CD4-positive, alpha-beta T cell (primary cell): ENCODE results near the gene RBM33. TPM values are rescaled to one million over a fixed set of nuclear protein-coding genes. Genes with fewer than 3 reads are reported as not detected.

Source experiments
- ATAC-seq: fragments of 200-7000 bp; cut with Tn5 transposase; one replicate; pipeline ENCODE4 v1.10.0; 2022; ENCODE audit warnings: mild to moderate bottlenecking; ENCODE audit not compliant: poor library complexity
- CTCF ChIA-PET: fragments of 350-600 bp; sonication (Branson Sonifier 250); formaldehyde crosslinking; loops from one replicate; lab custom pipeline; 2021; ENCODE audit warnings: antibody characterized with exemption, inconsistent platforms; lab: Charles Lee
- POLR2A ChIA-PET: fragments of 350-600 bp; sonication (Branson Sonifier 250); formaldehyde crosslinking; loops from one replicate; lab custom pipeline; 2021; ENCODE audit warnings: antibody characterized with exemption, inconsistent platforms; lab: Charles Lee
- DNase-seq, 14 experiments: peaks; one replicate each; pipeline ENCODE4 v3.0.0-alpha.2; 2013 to 2020; ENCODE audit warnings: mixed read lengths in 2 of 14
- H3K27ac ChIP-seq, 2 donors: one replicate each; pipeline versions ENCODE4 v1.5.1 to v1.7.0; 2013; ENCODE audit warnings: low read length in 2 of 2, low read depth in 1 of 2, mild to moderate bottlenecking in 1 of 2
- H3K27me3 ChIP-seq, 2 experiments: 1 replicate in 1 of 2; 2 replicates in 1 of 2; pipeline versions ENCODE4 v1.6.1 to v1.7.0; 2013; ENCODE audit warnings: low read length in 2 of 2, control low read depth in 1 of 2, mild to moderate bottlenecking in 1 of 2, moderate library complexity in 1 of 2; ENCODE audit not compliant: insufficient read depth in 2 of 2, control insufficient read depth in 1 of 2
- H3K36me3 ChIP-seq: one replicate; pipeline ENCODE4 v1.6.1; 2013; ENCODE audit warnings: low read length, control low read depth; ENCODE audit not compliant: insufficient read depth
- H3K4me1 ChIP-seq: one replicate; pipeline ENCODE4 v1.6.1; 2013; ENCODE audit warnings: low read length, control low read depth; ENCODE audit not compliant: insufficient read depth
- H3K4me3 ChIP-seq: one replicate; pipeline ENCODE4 v1.5.1; 2013; ENCODE audit warnings: mild to moderate bottlenecking, low read length, moderate library complexity
- H3K9me3 ChIP-seq, 2 experiments: 1 replicate in 1 of 2; 2 replicates in 1 of 2; pipeline versions ENCODE4 v1.6.1 to v1.7.0; 2013; ENCODE audit warnings: low read length in 2 of 2, mild to moderate bottlenecking in 2 of 2, control low read depth in 1 of 2, moderate library complexity in 1 of 2; ENCODE audit not compliant: control insufficient read depth in 1 of 2, insufficient read depth in 1 of 2
- H3K27ac Mint-ChIP-seq: one replicate; pipeline ENCODE4 v1.8.0; 2020; ENCODE audit warnings: mixed read lengths
- H3K27me3 Mint-ChIP-seq: one replicate; pipeline ENCODE4 v1.8.0; 2021; ENCODE audit warnings: mixed read lengths
- H3K36me3 Mint-ChIP-seq: one replicate; pipeline ENCODE4 v1.8.0; 2021; ENCODE audit warnings: low read depth, mixed read lengths
- H3K4me1 Mint-ChIP-seq: one replicate; pipeline ENCODE4 v1.8.0; 2021; ENCODE audit warnings: low read depth, mixed read lengths
- H3K4me3 Mint-ChIP-seq: one replicate; pipeline ENCODE4 v1.8.0; 2020; ENCODE audit warnings: mild to moderate bottlenecking, mixed read lengths
- H3K9me3 Mint-ChIP-seq: one replicate; pipeline ENCODE4 v1.8.0; 2020; ENCODE audit warnings: mixed read lengths
- CTCF ChIP-seq: fragments of 200-600 bp; IDR thresholded peaks from one replicate; pipeline ENCODE4 v1.8.0; 2022; ENCODE audit warnings: antibody characterized with exemption, mild to moderate bottlenecking
- intact Hi-C, 2 experiments: fragments of 100-400 bp; cut with DNase I in 1 of 2; cut with micrococcal nuclease in 1 of 2; formaldehyde crosslinking; loops; one replicate each; pipeline versions ENCODE4 v1.15.1 to v1.9.0; 2023 to 2025; cut with DNase I, micrococcal nuclease
- total RNA-seq, 174 experiments: library from RNA in 2 of 174; stranded (reverse) in 2 of 174; gene quantifications; one replicate each; pipeline ENCODE4 v1.2.3 and lab custom pipeline; 2021 to 2026

The RBM33 gene
- total RNA-seq, 2 experiments from 2014 or later, result 178 to 184 TPM

DNA sequence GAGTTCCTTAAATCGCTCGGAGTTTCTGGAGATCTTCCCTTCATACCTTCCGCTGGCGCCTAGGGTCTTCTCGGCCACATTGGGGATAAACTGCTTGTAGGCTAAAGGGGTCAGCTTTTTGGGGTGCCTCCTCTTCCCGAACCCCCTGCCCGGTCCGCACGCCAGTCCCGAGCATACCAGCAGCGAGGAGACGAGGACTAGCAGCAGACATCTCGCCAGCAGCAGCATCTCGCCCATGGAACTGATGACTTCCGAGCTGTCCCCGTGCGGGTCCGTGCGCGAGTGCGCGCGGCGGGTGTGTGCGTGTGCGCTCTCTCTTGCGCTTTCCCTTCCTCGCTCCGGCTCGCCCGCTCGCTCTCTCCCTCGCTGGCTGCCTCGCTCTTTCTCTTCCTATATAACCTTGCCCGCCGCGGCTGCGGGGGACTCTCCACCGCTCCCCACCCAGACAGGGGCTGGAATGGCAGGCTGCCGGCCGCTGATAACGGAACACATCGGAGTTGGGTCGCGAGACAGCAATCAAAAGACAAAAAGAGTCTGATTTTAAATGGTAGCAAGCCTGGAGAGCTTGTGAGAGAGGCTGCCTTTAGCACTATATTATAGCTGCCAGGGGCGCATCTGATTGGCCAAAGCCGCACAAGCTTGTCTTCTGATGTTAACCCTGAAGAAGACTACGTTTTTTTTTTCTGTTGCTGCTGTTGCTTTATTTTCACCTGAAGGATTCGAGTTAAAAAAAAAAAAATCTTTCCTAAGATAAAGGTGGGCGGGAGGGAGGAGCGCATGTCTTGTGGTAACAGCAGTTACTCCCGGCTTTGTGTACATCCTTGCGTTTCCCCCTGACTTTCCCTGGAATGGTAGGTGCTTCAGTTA, 167.7 kb downstream of the RBM33 start, which contains the start of gene SHH:
Gene SHH (minus strand): TSS at position 569 of the 867 bp plus-strand sequence. CDS start 341 bp downstream, at position 228.
- peak within 1 kb of the TSS; percentile 44 for H3K4me3 Mint-ChIP-seq
- no peak for TF ChIP-seq CTCF
- no peak within 1 kb of the TSS for H3K4me3 ChIP-seq
- H3K36me3 ChIP-seq, result no peaks in the 10 kb centered on the region
- ChIA-PET POLR2A (no interaction called here), CTCF (no interaction called here)
- peaks cover 0 to 17% of the 10 kb centered on the region in 2 experiments for H3K9me3 ChIP-seq
- DNase-seq (no peak), ATAC-seq (no peak)
- H3K4me1 ChIP-seq, result peaks cover 16% of the 10 kb centered on the region
- peaks cover 67% of the 10 kb centered on the region for H3K27me3 Mint-ChIP-seq
- no peak within 1 kb of the TSS for H3K27ac Mint-ChIP-seq
- peaks cover 60 to 74% of the 10 kb centered on the region in 2 experiments for H3K27me3 ChIP-seq
- no peak within 1 kb of the TSS for H3K27ac ChIP-seq
- intact Hi-C loops, result no loop called here
- no peaks in the 10 kb centered on the region for H3K36me3 Mint-ChIP-seq
- H3K4me1 Mint-ChIP-seq, result peaks cover 14% of the 10 kb centered on the region
- no peaks in the 10 kb centered on the region for H3K9me3 Mint-ChIP-seq

- H3K9me3 ChIP-seq, result peaks cover 0 to 27% of the 10 kb centered on the region in 2 experiments
- H3K4me3 ChIP-seq, result no peak overlapping the region
- ATAC-seq (no peak), DNase-seq (no peak)
- CTCF ChIA-PET, result no interaction called here
- Mint-ChIP-seq H3K9me3 (no peaks in the 10 kb centered on the region), H3K27ac (no peak overlapping the region), H3K4me1 (peaks cover 14% of the 10 kb centered on the region), H3K4me3 (no peak overlapping the region), H3K36me3 (no peaks in the 10 kb centered on the region), H3K27me3 (peaks cover 57% of the 10 kb centered on the region)
- H3K4me1 ChIP-seq, result peaks cover 13% of the 10 kb centered on the region
- intact Hi-C loops, result no loop called here
- no peak for TF ChIP-seq CTCF
- peaks cover 52 to 65% of the 10 kb centered on the region in 2 experiments for H3K27me3 ChIP-seq
- no peaks in the 10 kb centered on the region for H3K36me3 ChIP-seq
- POLR2A ChIA-PET, result no interaction called here
- H3K27ac ChIP-seq, result no peak overlapping the region
These were observed 168.7 kb downstream of the RBM33 start for GRCh38 chr7:155813125-155813524.

DNA sequence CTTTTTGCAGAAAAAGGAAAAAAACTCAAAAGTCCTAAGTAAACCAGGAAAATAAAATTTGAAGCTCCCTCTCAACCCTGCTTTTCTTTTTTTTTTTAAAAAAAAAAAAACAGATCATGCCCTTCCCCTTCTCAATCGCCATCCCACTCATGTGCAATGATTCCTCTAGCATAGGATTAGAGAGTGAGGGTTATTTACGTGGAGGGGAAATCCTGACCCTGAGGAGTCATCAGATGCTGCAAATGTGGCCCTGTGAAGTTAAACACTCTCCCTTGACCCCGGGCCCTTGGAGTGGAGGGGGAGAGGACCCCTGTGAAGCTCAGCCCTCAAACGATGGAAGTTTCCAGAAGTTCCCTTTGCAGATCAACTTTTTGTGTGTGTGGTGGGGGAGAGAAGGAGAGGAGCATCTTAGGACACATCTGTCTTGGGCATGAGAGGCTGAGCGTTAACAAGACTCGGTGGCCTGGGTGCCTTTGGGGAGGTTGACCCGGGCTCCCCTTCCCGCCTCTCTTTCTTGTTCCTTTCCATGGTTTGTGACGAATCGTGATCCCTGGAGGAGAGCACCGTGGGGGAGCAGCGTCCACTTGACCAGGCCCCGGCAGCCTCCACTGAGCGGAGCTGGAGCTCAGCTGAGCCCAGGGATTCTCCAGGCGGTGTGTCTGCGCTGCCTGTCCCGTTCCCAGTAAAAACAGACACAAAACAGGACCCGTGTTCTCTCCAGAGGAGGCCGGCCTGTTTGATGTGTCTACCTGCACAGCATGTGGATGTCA, 169.3 kb downstream of the RBM33 start:
- Histone ChIP-seq H3K27me3 (peaks cover 51 to 60% of the 10 kb centered on the region in 2 experiments), H3K36me3 (no peaks in the 10 kb centered on the region), H3K9me3 (peaks cover 0 to 32% of the 10 kb centered on the region in 2 experiments), H3K27ac (no peak overlapping the region), H3K4me3 (no peak overlapping the region), H3K4me1 (peaks cover 12% of the 10 kb centered on the region)
- Mint-ChIP-seq H3K27ac (no peak overlapping the region), H3K4me3 (no peak overlapping the region), H3K4me1 (peaks cover 14% of the 10 kb centered on the region), H3K36me3 (no peaks in the 10 kb centered on the region), H3K27me3 (peaks cover 57% of the 10 kb centered on the region), H3K9me3 (no peaks in the 10 kb centered on the region)
- CTCF ChIA-PET, result no interaction called here
- TF ChIP-seq CTCF, result no peak
- DNase-seq (no peak), ATAC-seq (no peak)
- intact Hi-C loops, result no loop called here
- POLR2A ChIA-PET, result no interaction called here
